ENCODE measurements around the gene OR52J3. TPM values are rescaled to one million over a fixed set of nuclear protein-coding genes. Genes with fewer than 3 reads are reported as not detected.
"Not testable (repeated sequence)": the region's sequence is repeated elsewhere in the genome, so short reads cannot be mapped to it uniquely, and the experiment has no call there.

OR52J3 gene
- total RNA-seq, 1 donor from 2014 or later: not detected

DNA sequence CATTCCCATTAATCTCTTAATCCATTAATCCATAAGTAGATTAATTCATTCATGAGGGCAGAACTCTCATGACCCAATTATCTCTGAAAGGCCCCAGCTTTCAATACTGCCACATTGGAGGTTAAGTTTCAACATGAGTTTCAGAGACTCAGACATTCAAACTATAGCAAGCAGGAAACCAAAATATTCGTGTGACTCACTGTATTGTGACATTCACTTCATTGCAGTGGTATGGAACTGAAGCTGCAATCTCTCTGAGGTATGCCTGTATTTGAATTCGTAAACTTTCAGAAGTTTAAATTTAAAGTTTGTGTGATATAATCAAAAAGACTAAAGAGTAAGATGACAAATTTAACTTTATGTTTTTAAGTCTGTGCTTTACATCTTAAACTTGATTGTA, 2.9 kb upstream of the OR52J3 start:
- FAIRE-seq (no peak), DNase-seq (ENCODE audit: low read depth) (no peak)
- Mint-ChIP-seq H3K9me3 (ENCODE audit: unreplicated experiment) (no peaks in the 10 kb centered on the region), H3K4me3 (ENCODE audit: unreplicated experiment) (no peak overlapping the region), H3K27me3 (ENCODE audit: low read depth, unreplicated experiment) (no peaks in the 10 kb centered on the region), H3K27ac (ENCODE audit: unreplicated experiment) (peak overlapping the region; percentile 55), H3K4me1 (ENCODE audit: low read depth, unreplicated experiment) (peaks cover 9% of the 10 kb centered on the region), H3K36me3 (ENCODE audit: low read depth, unreplicated experiment) (no peaks in the 10 kb centered on the region)
- Histone ChIP-seq H3K4me1 (ENCODE audit: insufficient read depth, low read length) (no peaks in the 10 kb centered on the region), H3K4me3 (ENCODE audit: insufficient read depth, low read depth, low read length) (no peak overlapping the region), H3K27ac (ENCODE audit: low read depth, low read length) (no peak overlapping the region), H3K36me3 (ENCODE audit: insufficient read depth, low read length) (no peaks in the 10 kb centered on the region), H2AFZ (ENCODE audit: low read depth, low read length) (no peak overlapping the region), H4K20me1 (ENCODE audit: insufficient read depth, low read length) (no peaks in the 10 kb centered on the region), H3K4me2 (ENCODE audit: low read length) (no peak overlapping the region), H3K9ac (ENCODE audit: low read length) (no peak overlapping the region), H3K27me3 (ENCODE audit: insufficient read depth, low read length) (no peaks in the 10 kb centered on the region), H3K79me2 (ENCODE audit: insufficient read depth, low read length) (no peaks in the 10 kb centered on the region), H3K9me3 (ENCODE audit: insufficient read depth, low read depth, low read length) (no peaks in the 10 kb centered on the region)
- TF ChIP-seq EZH2 (IDR thresholded peaks at IDR 0.05; ENCODE audit: insufficient read depth, low read length): no peak
- TF ChIP-seq, protein P1, sequence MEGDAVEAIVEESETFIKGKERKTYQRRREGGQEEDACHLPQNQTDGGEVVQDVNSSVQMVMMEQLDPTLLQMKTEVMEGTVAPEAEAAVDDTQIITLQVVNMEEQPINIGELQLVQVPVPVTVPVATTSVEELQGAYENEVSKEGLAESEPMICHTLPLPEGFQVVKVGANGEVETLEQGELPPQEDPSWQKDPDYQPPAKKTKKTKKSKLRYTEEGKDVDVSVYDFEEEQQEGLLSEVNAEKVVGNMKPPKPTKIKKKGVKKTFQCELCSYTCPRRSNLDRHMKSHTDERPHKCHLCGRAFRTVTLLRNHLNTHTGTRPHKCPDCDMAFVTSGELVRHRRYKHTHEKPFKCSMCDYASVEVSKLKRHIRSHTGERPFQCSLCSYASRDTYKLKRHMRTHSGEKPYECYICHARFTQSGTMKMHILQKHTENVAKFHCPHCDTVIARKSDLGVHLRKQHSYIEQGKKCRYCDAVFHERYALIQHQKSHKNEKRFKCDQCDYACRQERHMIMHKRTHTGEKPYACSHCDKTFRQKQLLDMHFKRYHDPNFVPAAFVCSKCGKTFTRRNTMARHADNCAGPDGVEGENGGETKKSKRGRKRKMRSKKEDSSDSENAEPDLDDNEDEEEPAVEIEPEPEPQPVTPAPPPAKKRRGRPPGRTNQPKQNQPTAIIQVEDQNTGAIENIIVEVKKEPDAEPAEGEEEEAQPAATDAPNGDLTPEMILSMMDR (IDR thresholded peaks at IDR 0.05; ENCODE audit: insufficient read depth, low read depth, low read length): no peak

DNA sequence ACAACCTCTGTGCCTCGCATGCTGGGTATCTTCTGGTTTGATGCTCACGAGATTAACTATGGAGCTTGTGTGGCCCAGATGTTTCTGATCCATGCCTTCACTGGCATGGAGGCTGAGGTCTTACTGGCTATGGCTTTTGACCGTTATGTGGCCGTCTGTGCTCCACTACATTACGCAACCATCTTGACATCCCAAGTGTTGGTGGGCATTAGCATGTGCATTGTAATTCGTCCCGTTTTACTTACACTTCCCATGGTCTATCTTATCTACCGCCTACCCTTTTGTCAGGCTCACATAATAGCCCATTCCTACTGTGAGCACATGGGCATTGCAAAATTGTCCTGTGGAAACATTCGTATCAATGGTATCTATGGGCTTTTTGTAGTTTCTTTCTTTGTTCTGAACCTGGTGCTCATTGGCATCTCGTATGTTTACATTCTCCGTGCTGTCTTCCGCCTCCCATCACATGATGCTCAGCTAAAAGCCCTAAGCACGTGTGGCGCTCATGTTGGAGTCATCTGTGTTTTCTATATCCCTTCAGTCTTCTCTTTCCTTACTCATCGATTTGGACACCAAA, 516 bp downstream of the OR52J3 start:
- Histone ChIP-seq H3K9me3 (ENCODE audit: insufficient read depth, low read depth, low read length) (no peaks in the 10 kb centered on the region), H3K36me3 (ENCODE audit: insufficient read depth, low read length) (no peaks in the 10 kb centered on the region), H3K9ac (ENCODE audit: low read length) (no peak overlapping the region), H2AFZ (ENCODE audit: low read depth, low read length) (no peak overlapping the region), H3K4me3 (ENCODE audit: insufficient read depth, low read depth, low read length) (no peak overlapping the region), H3K27me3 (ENCODE audit: insufficient read depth, low read length) (no peaks in the 10 kb centered on the region), H3K4me2 (ENCODE audit: low read length) (no peak overlapping the region), H4K20me1 (ENCODE audit: insufficient read depth, low read length) (no peaks in the 10 kb centered on the region), H3K27ac (ENCODE audit: low read depth, low read length) (no peak overlapping the region), H3K4me1 (ENCODE audit: insufficient read depth, low read length) (no peaks in the 10 kb centered on the region), H3K79me2 (ENCODE audit: insufficient read depth, low read length) (no peaks in the 10 kb centered on the region)
- FAIRE-seq (no peak), DNase-seq (ENCODE audit: low read depth) (no peak)
- TF ChIP-seq EZH2 (IDR thresholded peaks at IDR 0.05; ENCODE audit: insufficient read depth, low read length): no peak
- TF ChIP-seq, protein P1 (IDR thresholded peaks at IDR 0.05; ENCODE audit: insufficient read depth, low read depth, low read length): no peak
- Mint-ChIP-seq H3K36me3 (ENCODE audit: low read depth, unreplicated experiment) (no peaks in the 10 kb centered on the region), H3K9me3 (ENCODE audit: unreplicated experiment) (no peaks in the 10 kb centered on the region), H3K4me3 (ENCODE audit: unreplicated experiment) (no peak overlapping the region), H3K27ac (ENCODE audit: unreplicated experiment) (no peak overlapping the region), H3K4me1 (ENCODE audit: low read depth, unreplicated experiment) (peaks cover 9% of the 10 kb centered on the region), H3K27me3 (ENCODE audit: low read depth, unreplicated experiment) (no peaks in the 10 kb centered on the region)

DNA sequence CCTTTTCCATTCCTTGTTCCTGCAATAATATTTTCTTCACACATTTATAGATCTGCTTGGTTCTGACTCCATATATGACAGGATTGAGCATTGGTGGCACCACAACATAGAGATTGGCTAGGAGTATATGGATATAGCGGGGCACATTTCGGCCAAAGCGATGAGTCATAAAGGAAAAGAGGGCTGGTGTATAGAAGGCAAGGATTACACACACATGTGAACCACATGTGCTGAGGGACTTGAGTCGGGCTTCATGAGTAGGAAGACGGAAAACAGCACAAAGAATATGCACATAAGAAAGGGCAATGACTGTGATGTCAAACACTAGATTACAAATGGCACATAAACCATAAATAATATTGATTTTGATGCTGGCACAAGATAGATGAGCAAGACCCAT, 12.4 kb downstream of the OR52J3 start:
- not testable (repeated sequence) for H3K79me2 ChIP-seq (ENCODE audit: insufficient read depth, low read length); H3K4me3 ChIP-seq (ENCODE audit: insufficient read depth, low read depth, low read length); H3K27me3 ChIP-seq (ENCODE audit: insufficient read depth, low read length); H3K27ac ChIP-seq (ENCODE audit: low read depth, low read length); DNase-seq (ENCODE audit: low read depth); H3K36me3 Mint-ChIP-seq (ENCODE audit: low read depth, unreplicated experiment); H3K9me3 Mint-ChIP-seq (ENCODE audit: unreplicated experiment); H3K27ac Mint-ChIP-seq (ENCODE audit: unreplicated experiment); H3K36me3 ChIP-seq (ENCODE audit: insufficient read depth, low read length); H2AFZ ChIP-seq (ENCODE audit: low read depth, low read length); H3K9ac ChIP-seq (ENCODE audit: low read length); H3K4me1 ChIP-seq (ENCODE audit: insufficient read depth, low read length); H4K20me1 ChIP-seq (ENCODE audit: insufficient read depth, low read length); H3K9me3 ChIP-seq (ENCODE audit: insufficient read depth, low read depth, low read length); H3K4me2 ChIP-seq (ENCODE audit: low read length); FAIRE-seq; H3K4me3 Mint-ChIP-seq (ENCODE audit: unreplicated experiment); H3K27me3 Mint-ChIP-seq (ENCODE audit: low read depth, unreplicated experiment); H3K4me1 Mint-ChIP-seq (ENCODE audit: low read depth, unreplicated experiment)

All from astrocyte (in vitro differentiated cells and primary cell).